CD4-positive, alpha-beta memory T cell (primary cell): Measurements from ENCODE around the gene IGFBPL1. TPM values are rescaled to one million over a fixed set of nuclear protein-coding genes. Genes with fewer than 3 reads are reported as not detected.
A peak's percentile ranks its signal among the peaks of the same experiment; 100 is the strongest.

Experiments
- CTCF ChIA-PET: fragments of 350-600 bp; sonication (Branson Sonifier 250); formaldehyde crosslinking; loops from one replicate; lab custom pipeline; 2021; ENCODE audit warnings: inconsistent platforms; ENCODE audit not compliant: partially characterized antibody; lab: Charles Lee
- POLR2A ChIA-PET: fragments of 350-600 bp; sonication (Branson Sonifier 250); formaldehyde crosslinking; loops from one replicate; lab custom pipeline; 2021; ENCODE audit not compliant: partially characterized antibody; lab: Charles Lee
- DNase-seq, 5 donors: peaks; one replicate each; pipeline versions ENCODE4 v3.0.0 to v3.0.0-alpha.2; 2020 to 2022; ENCODE audit warnings: mixed read lengths in 1 of 5
- H3K27ac ChIP-seq: one replicate; pipeline ENCODE4 v1.7.0; 2013; ENCODE audit warnings: low read depth, low read length
- H3K27me3 ChIP-seq: 2 replicates; pipeline ENCODE4 v1.7.0; 2013; ENCODE audit warnings: mild to moderate bottlenecking, low read length, moderate library complexity; ENCODE audit not compliant: insufficient read depth
- H3K36me3 ChIP-seq: 2 replicates; pipeline ENCODE4 v1.7.0; 2013; ENCODE audit warnings: mild to moderate bottlenecking, low read length, moderate library complexity; ENCODE audit not compliant: insufficient read depth
- H3K4me1 ChIP-seq: 2 replicates; pipeline ENCODE4 v1.7.0; 2013; ENCODE audit warnings: mild to moderate bottlenecking, low read length, moderate library complexity; ENCODE audit not compliant: insufficient read depth
- H3K4me3 ChIP-seq, 2 donors: one replicate each; pipeline ENCODE4 v1.7.0; 2013; ENCODE audit warnings: low read length in 2 of 2, mild to moderate bottlenecking in 1 of 2
- H3K9me3 ChIP-seq, 2 donors: one replicate each; pipeline ENCODE4 v1.7.0; 2013; ENCODE audit warnings: low read length in 2 of 2, control low read depth in 1 of 2; ENCODE audit not compliant: control insufficient read depth in 1 of 2
- H3K27ac Mint-ChIP-seq, 7 donors: one replicate each; pipeline ENCODE4 v1.8.0; 2020 to 2021; ENCODE audit warnings: mixed read lengths in 7 of 7, mild to moderate bottlenecking in 6 of 7, inconsistent platforms in 3 of 7, moderate library complexity in 3 of 7
- H3K27me3 Mint-ChIP-seq, 2 donors: one replicate each; pipeline ENCODE4 v1.8.0; 2020 to 2021; ENCODE audit warnings: mixed read lengths in 2 of 2
- H3K36me3 Mint-ChIP-seq, 2 donors: one replicate each; pipeline ENCODE4 v1.8.0; 2020 to 2021; ENCODE audit warnings: mixed read lengths in 2 of 2, inconsistent platforms in 1 of 2, mild to moderate bottlenecking in 1 of 2
- H3K4me1 Mint-ChIP-seq, 4 donors: one replicate each; pipeline ENCODE4 v1.8.0; 2020 to 2021; ENCODE audit warnings: mixed read lengths in 4 of 4, mild to moderate bottlenecking in 1 of 4
- H3K4me3 Mint-ChIP-seq, 8 donors: one replicate each; pipeline ENCODE4 v1.8.0; 2020 to 2021; ENCODE audit warnings: mixed read lengths in 8 of 8, mild to moderate bottlenecking in 7 of 8, moderate library complexity in 6 of 8, inconsistent platforms in 3 of 8
- H3K9me3 Mint-ChIP-seq, 8 donors: one replicate each; pipeline ENCODE4 v1.8.0; 2020 to 2021; ENCODE audit warnings: mixed read lengths in 8 of 8, mild to moderate bottlenecking in 5 of 8, inconsistent platforms in 3 of 8, moderate library complexity in 1 of 8
- intact Hi-C: fragments of 100-400 bp; cut with micrococcal nuclease; formaldehyde crosslinking; loops from one replicate; pipeline ENCODE4 v1.15.1; 2023
- polyA plus RNA-seq, 2 donors: library from polyadenylated mRNA; unstranded; fragments of 300-500 nt; fragmentation: Illumina TruSeq; gene quantifications; one replicate each; pipeline ENCODE4 v1.2.3, GENCODE V29; 2021
- total RNA-seq, 2 experiments: library from RNA; stranded (reverse); gene quantifications; one replicate each; pipeline ENCODE4 v1.2.3, GENCODE V29; 2021

The IGFBPL1 gene
- total and polyA plus RNA-seq, 4 experiments from 2014 or later = not detected

DNA sequence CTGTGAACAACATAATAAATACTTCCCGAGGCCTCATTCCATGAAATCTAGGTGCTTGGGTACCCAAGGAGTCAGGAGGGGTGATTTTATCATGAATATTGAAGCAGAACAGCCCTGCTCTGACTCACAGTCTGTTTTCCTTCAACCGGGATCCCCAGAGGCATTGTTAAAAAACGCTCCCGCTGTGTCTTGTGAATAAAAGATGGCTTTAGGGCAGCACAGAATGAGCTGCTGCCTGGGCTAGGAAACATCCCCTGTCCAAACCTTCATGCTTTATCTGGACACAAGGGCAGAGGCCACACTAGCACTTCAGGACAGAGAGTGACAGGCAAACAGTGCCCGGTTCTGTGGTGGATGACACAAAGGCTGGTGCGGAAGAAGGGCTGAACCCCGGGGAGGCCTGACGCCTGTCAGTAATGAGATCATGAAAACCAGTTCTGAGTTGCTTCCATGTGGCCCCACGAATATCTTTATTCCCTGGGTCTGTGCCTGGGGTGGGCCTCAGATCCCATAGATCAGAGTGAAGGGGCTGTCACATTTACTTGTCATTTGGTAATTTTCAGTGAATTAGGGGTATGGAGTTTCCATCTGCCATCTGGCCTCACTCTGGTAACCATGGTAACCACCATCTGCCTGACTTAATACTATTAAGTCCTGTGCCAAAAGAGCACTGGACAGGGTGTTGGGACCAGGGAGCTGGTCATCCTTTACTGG, 2.6 kb downstream of the IGFBPL1 start:
- H3K4me1 Mint-ChIP-seq = peaks cover 0 to 15% (median 4%) of the 10 kb centered on the region in 4 donors
- peaks cover 27 to 29% of the 10 kb centered on the region in 2 donors for H3K27me3 Mint-ChIP-seq
- DNase-seq = no peak
- H3K27ac ChIP-seq = no peak overlapping the region
- ChIA-PET CTCF (no interaction called here), POLR2A (no interaction called here)
- H3K4me1 ChIP-seq = peaks cover 5% of the 10 kb centered on the region
- H3K27ac Mint-ChIP-seq = no peak overlapping the region
- H3K36me3 Mint-ChIP-seq = no peaks in the 10 kb centered on the region
- peaks cover 0 to 2% (median 0%) of the 10 kb centered on the region in 8 donors for H3K9me3 Mint-ChIP-seq
- intact Hi-C loops = no loop called here
- H3K27me3 ChIP-seq = peaks cover 3% of the 10 kb centered on the region
- H3K4me3 ChIP-seq = no peak overlapping the region
- no peak overlapping the region for H3K4me3 Mint-ChIP-seq
- no peaks in the 10 kb centered on the region for H3K9me3 ChIP-seq
- no peaks in the 10 kb centered on the region for H3K36me3 ChIP-seq

DNA sequence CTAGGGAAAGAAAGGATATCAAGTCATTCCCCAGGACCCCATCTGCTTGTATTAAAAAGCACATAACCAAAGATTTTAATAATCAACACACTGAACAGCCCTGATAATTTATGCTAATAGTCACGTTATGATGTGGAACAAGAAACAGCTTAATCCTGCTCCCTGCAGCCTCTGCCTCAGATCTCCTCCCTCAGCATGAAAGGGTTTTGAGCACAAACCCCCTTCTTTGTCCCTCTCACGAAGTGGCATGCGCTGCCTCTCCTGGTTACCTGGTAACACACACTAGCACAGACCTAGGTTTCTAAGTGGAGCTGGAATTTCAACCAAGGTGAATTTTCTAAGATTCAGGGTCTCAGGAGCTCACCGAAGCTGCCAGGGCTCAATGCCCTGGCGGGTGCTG, 5.1 kb downstream of the IGFBPL1 start:
- ChIA-PET CTCF (no interaction called here), POLR2A (no interaction called here)
- intact Hi-C loops = no loop called here

DNA sequence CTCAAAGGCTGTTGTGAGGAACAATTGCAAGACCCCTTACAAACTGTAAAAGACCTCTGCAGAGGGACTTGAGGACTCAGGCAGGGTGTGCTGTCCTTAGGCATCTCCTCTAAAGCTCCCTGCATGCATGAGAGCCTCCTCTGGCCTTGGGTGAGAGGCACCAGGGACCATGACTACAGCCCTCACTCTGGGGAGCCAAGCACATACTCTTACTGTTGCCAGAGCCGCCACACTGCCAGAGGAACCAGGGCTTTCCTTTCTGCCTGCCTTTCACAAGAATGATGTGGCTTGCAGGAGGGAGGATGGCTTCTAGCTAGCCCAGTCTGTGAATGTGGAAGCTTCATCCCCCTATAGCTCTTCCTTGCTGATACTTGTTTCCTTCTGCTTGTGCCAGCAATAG, 5.9 kb downstream of the IGFBPL1 start:
- no peaks in the 10 kb centered on the region for H3K27me3 ChIP-seq
- Mint-ChIP-seq H3K4me3 (no peak overlapping the region), H3K4me1 (peaks cover 0 to 2% (median 0%) of the 10 kb centered on the region in 4 donors), H3K9me3 (peaks cover 0 to 2% (median 0%) of the 10 kb centered on the region in 8 donors), H3K36me3 (no peaks in the 10 kb centered on the region), H3K27ac (no peak overlapping the region), H3K27me3 (peaks cover 11 to 16% of the 10 kb centered on the region in 2 donors)
- no peak overlapping the region for H3K27ac ChIP-seq
- no peak for DNase-seq
- intact Hi-C loops = no loop called here
- H3K4me3 ChIP-seq = no peak overlapping the region
- no peaks in the 10 kb centered on the region for H3K9me3 ChIP-seq
- ChIA-PET CTCF (interaction anchor here (1.0 kb wide), 1 partner anchor 17 kb away, joined by 3 read pairs; no protein-coding TSS in a partner anchor), POLR2A (no interaction called here)
- peaks cover under 1% of the 10 kb centered on the region for H3K4me1 ChIP-seq
- H3K36me3 ChIP-seq = no peaks in the 10 kb centered on the region

More for the DNA sequence above, 5.1 kb downstream of the IGFBPL1 start:
- no peak overlapping the region for H3K27ac Mint-ChIP-seq
- no peak overlapping the region for H3K4me3 ChIP-seq
- H3K27ac ChIP-seq = no peak overlapping the region
- H3K4me1 ChIP-seq = peaks cover 5% of the 10 kb centered on the region
- H3K36me3 ChIP-seq = no peaks in the 10 kb centered on the region
- H3K9me3 ChIP-seq = no peaks in the 10 kb centered on the region
- H3K27me3 ChIP-seq = no peaks in the 10 kb centered on the region
- peaks cover 0 to 2% (median 0%) of the 10 kb centered on the region in 8 donors for H3K9me3 Mint-ChIP-seq
- no peak overlapping the region for H3K4me3 Mint-ChIP-seq
- DNase-seq = no peak
- no peaks in the 10 kb centered on the region for H3K36me3 Mint-ChIP-seq
- peaks cover 0 to 6% (median 0%) of the 10 kb centered on the region in 4 donors for H3K4me1 Mint-ChIP-seq
- H3K27me3 Mint-ChIP-seq = peaks cover 14 to 19% of the 10 kb centered on the region in 2 donors

DNA sequence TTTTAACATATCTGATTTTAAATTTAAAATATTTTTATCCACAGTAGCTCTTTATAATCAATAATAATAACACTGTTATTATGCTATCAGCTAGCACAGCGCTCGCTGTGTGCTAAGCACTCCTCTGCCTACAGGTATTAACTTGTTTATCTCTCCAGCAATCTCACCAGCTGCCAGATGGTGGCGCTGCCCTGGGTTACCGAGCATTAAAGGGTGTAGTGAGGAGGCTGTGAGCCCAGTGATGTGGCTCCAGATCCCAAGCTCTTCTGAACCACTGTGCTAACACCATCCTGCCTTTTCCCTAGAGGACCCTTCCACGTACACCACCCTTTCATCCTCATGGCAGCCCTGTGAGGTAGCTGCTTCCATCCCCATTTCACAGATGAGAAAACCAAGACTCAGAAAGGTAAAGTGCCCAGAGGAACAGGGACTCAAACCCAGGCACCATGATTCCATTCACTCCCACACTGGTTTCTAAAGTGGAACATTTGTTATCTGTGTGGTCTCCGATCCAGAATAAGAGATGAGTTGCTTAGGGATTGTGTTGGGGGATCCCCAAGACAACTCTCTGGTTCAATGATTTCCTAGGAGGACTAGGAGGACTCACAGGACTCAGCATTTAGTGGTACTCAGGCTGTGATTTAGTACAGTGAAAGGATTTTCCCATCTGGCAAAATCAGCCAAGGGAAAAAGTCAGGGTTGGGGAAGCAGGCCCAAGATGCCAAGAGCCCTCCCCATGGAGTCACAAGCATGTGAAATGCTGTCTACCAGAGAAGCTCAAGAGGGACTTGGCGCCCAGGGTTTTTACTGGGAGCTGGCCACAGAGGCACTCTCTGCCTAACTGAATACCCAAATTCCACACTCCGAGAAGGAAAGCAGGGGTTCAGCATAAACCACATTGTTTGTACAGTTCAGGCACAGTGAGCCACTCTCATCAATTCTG, 7.0 kb downstream of the IGFBPL1 start:
- CTCF ChIA-PET = interaction anchor here (1.0 to 1.5 kb wide), 8 partner anchors 12 to 204 kb away, joined by 3 to 7 read pairs (median 3); partner anchors contain the start of gene ANKRD18A

DNA sequence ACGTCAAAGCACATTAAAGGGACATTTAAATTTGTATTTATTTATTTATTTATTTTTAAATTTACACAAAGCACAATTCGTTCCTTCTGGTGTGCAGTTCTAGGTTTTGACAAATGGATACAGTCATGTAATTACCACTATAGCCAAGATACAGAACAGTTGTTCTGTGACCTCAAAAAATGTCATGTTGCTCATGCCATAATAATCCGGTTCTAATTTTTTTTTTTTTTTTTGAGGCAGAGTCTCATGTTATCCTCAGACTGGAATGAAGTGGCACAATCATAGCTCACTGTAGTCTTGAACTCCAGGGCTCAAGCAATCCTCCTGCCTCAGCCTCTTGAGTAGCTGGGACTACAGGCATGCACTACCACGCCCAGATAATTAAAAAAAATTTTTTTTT, 7.8 kb downstream of the IGFBPL1 start:
- ChIA-PET CTCF (interaction anchor here (1.0 to 1.5 kb wide), 5 partner anchors 17 to 204 kb away, joined by 3 to 7 read pairs (median 3); partner anchors contain the start of gene ANKRD18A), POLR2A (no interaction called here)
- no peak for DNase-seq
- Histone ChIP-seq H3K36me3 (no peaks in the 10 kb centered on the region), H3K27ac (no peak overlapping the region), H3K4me3 (no peak overlapping the region), H3K9me3 (no peaks in the 10 kb centered on the region), H3K4me1 (no peaks in the 10 kb centered on the region), H3K27me3 (no peaks in the 10 kb centered on the region)
- Mint-ChIP-seq H3K9me3 (peaks cover 0 to 2% (median 0%) of the 10 kb centered on the region in 8 donors), H3K4me1 (no peaks in the 10 kb centered on the region), H3K27me3 (peaks cover 4 to 7% of the 10 kb centered on the region in 2 donors), H3K4me3 (no peak overlapping the region), H3K27ac (no peak overlapping the region), H3K36me3 (no peaks in the 10 kb centered on the region)
- intact Hi-C loops = no loop called here

More for the DNA sequence above, 7.0 kb downstream of the IGFBPL1 start:
- Mint-ChIP-seq H3K27me3 (peaks cover 9 to 11% of the 10 kb centered on the region in 2 donors), H3K9me3 (peaks cover 0 to 2% (median 0%) of the 10 kb centered on the region in 8 donors), H3K4me1 (no peaks in the 10 kb centered on the region), H3K4me3 (no peak overlapping the region), H3K27ac (no peak overlapping the region), H3K36me3 (no peaks in the 10 kb centered on the region)
- Histone ChIP-seq H3K4me3 (no peak overlapping the region), H3K27ac (no peak overlapping the region), H3K36me3 (no peaks in the 10 kb centered on the region), H3K27me3 (no peaks in the 10 kb centered on the region), H3K9me3 (no peaks in the 10 kb centered on the region), H3K4me1 (no peaks in the 10 kb centered on the region)
- POLR2A ChIA-PET = no interaction called here
- intact Hi-C loops = no loop called here
- DNase-seq = peak in 2 of 5 donors; percentile 8 to 14

DNA sequence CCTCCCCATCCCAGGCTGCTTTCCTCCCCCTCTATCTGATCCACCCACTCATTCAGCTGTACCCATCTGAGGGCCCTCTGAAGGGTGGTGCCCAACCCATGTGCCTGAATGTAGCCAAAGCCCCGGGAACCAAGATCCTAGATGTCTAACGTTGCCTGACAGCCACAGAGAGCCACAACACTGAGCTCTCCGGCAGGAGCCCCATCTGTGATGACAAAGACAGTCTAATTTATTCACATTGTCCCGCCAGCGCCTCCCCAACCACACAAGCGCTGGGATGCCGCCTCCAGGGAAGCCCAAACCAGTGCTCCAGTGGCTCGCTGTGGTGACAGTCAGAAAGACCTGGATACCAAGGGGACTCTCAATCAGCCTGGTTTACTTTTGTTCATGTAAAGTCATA, 8.4 kb downstream of the IGFBPL1 start:
- ChIA-PET CTCF (interaction anchor here (1.0 to 1.5 kb wide), 3 partner anchors 20 to 205 kb away, joined by 3 to 7 read pairs (median 3); partner anchors contain the start of gene ANKRD18A), POLR2A (no interaction called here)
- H3K36me3 Mint-ChIP-seq = no peaks in the 10 kb centered on the region
- H3K4me3 ChIP-seq = no peak overlapping the region
- H3K4me1 ChIP-seq = no peaks in the 10 kb centered on the region
- no peaks in the 10 kb centered on the region for H3K4me1 Mint-ChIP-seq
- no peaks in the 10 kb centered on the region for H3K36me3 ChIP-seq
- DNase-seq = no peak
- no peak overlapping the region for H3K4me3 Mint-ChIP-seq
- H3K27me3 Mint-ChIP-seq = peaks cover 0 to 7% of the 10 kb centered on the region in 2 donors
- peak overlapping the region in 2 of 7 donors; percentile 19 to 31 for H3K27ac Mint-ChIP-seq
- H3K27ac ChIP-seq = no peak overlapping the region
- H3K9me3 ChIP-seq = no peaks in the 10 kb centered on the region
- peaks cover 0 to 2% (median 0%) of the 10 kb centered on the region in 8 donors for H3K9me3 Mint-ChIP-seq
- intact Hi-C loops = no loop called here
- H3K27me3 ChIP-seq = no peaks in the 10 kb centered on the region
